GM19455 (cell line): Measurements from ENCODE around the gene IL3RA.
"Not testable (repeated sequence)": the region's sequence is repeated elsewhere in the genome, so short reads cannot be mapped to it uniquely, and the experiment has no call there.

Experiments used
- ATAC-seq: cut with Tn5 transposase; IDR thresholded peaks from one replicate; pipeline ENCODE4 v1.9.1; 2021; ENCODE audit not compliant: unreplicated experiment

IL3RA gene

GRCh38 chrX:1397441-1398270 is 61.1 kb downstream of the IL3RA start:
- no peak for ATAC-seq

- ATAC-seq, result no peak
Observed at GRCh38 chrX:1398431-1399340, 62.1 kb downstream of the IL3RA start.

GRCh38 chrX:1400049-1400448 is 63.5 kb downstream of the IL3RA start:
- ATAC-seq, result no peak

GRCh38 chrX:1400742-1401471 is 64.3 kb downstream of the IL3RA start:
- no peak for ATAC-seq

GRCh38 chrX:1401611-1402430 is 65.2 kb downstream of the IL3RA start:
- no peak for ATAC-seq

GRCh38 chrX:1403228-1403627 is 66.6 kb downstream of the IL3RA start:
- no peak for ATAC-seq

- not testable (repeated sequence) for ATAC-seq
Observed at GRCh38 chrX:1403867-1404266, 67.3 kb downstream of the IL3RA start.

- not testable (repeated sequence) for ATAC-seq
Observed at GRCh38 chrX:1405769-1406168, 69.2 kb downstream of the IL3RA start.

GRCh38 chrX:1407035-1407434 is 70.5 kb downstream of the IL3RA start:
- no peak for ATAC-seq

- no peak for ATAC-seq
Observed at GRCh38 chrX:1411326-1411725, 74.7 kb downstream of the IL3RA start.

GRCh38 chrX:1412551-1413161 is 76.1 kb downstream of the IL3RA start:
- no peak for ATAC-seq

- ATAC-seq, result no peak
Observed at GRCh38 chrX:1416327-1416784, 79.8 kb downstream of the IL3RA start.

GRCh38 chrX:1416965-1417760 is 80.6 kb downstream of the IL3RA start:
- no peak for ATAC-seq

GRCh38 chrX:1417921-1418771 is 81.6 kb downstream of the IL3RA start:
- ATAC-seq, result no peak

- no peak for ATAC-seq
Observed at GRCh38 chrX:1418901-1419544, 82.4 kb downstream of the IL3RA start.

GRCh38 chrX:1419545-1420355 is 83.2 kb downstream of the IL3RA start:
- ATAC-seq, result no peak

GRCh38 chrX:1420371-1420770 is 83.8 kb downstream of the IL3RA start:
- no peak for ATAC-seq
